NB4 (cell line): ENCODE data around the gene AFAP1L2.

Experiments
- DNase-seq: peaks from one replicate; pipeline ENCODE4 v3.0.0; 2010; ENCODE audit warnings: low read depth
- H3K4me3 ChIP-seq: one replicate; pipeline ENCODE4 v1.5.1; 2011; ENCODE audit warnings: mild to moderate bottlenecking, low read depth, low read length, moderate library complexity
- MYC ChIP-seq: IDR thresholded peaks from 2 replicates; pipeline ENCODE4 v1.6.1; 2011; ENCODE audit warnings: low read depth, low read length
- POLR2A ChIP-seq: IDR thresholded peaks from 2 replicates; pipeline ENCODE4 v1.6.1; 2011; ENCODE audit warnings: mild to moderate bottlenecking; ENCODE audit not compliant: insufficient read length; ENCODE audit errors: extremely low read depth
- TF ChIP-seq, protein P1 (sequence below): IDR thresholded peaks from one replicate; pipeline ENCODE4 v1.5.1; 2012; ENCODE audit warnings: low read depth, low read length
- TF ChIP-seq, protein P2 (sequence below): IDR thresholded peaks from 2 replicates; pipeline ENCODE4 v1.6.1; 2011; ENCODE audit warnings: low read depth, low read length

Gene AFAP1L2

DNA sequence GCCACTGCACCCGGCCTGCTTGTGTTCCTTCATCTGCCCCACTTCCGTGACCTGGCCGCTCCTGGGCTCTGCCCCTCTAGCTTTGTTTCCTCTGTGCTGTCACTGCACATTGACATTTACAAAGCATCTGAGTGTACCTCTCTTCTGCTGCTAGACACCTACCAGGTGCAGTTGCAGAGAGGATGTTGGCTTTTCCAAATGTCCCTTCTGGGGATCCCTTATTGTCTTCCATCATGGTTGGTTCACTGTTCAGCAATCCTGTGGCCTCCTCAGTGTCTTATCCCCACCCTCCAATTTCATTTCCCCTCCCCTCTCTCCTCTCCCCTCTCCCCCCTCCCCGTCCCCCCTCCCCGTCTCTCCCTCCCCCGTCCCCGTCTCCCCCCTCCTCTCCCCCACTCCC lies 151.4 kb downstream of the AFAP1L2 start:
- TF ChIP-seq, protein P1, sequence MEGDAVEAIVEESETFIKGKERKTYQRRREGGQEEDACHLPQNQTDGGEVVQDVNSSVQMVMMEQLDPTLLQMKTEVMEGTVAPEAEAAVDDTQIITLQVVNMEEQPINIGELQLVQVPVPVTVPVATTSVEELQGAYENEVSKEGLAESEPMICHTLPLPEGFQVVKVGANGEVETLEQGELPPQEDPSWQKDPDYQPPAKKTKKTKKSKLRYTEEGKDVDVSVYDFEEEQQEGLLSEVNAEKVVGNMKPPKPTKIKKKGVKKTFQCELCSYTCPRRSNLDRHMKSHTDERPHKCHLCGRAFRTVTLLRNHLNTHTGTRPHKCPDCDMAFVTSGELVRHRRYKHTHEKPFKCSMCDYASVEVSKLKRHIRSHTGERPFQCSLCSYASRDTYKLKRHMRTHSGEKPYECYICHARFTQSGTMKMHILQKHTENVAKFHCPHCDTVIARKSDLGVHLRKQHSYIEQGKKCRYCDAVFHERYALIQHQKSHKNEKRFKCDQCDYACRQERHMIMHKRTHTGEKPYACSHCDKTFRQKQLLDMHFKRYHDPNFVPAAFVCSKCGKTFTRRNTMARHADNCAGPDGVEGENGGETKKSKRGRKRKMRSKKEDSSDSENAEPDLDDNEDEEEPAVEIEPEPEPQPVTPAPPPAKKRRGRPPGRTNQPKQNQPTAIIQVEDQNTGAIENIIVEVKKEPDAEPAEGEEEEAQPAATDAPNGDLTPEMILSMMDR: no peak
- TF ChIP-seq, protein P2, sequence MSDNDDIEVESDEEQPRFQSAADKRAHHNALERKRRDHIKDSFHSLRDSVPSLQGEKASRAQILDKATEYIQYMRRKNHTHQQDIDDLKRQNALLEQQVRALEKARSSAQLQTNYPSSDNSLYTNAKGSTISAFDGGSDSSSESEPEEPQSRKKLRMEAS: no peak
- TF ChIP-seq MYC: no peak
- TF ChIP-seq POLR2A: no peak
- no peak overlapping the region for H3K4me3 ChIP-seq
- no peak for DNase-seq

- no peak for DNase-seq
- H3K4me3 ChIP-seq: no peak overlapping the region
- TF ChIP-seq MYC (no peak), POLR2A (no peak)
- TF ChIP-seq, protein P1: no peak
- TF ChIP-seq, protein P2: no peak
These were observed 152.2 kb downstream of the AFAP1L2 start for GRCh38 chr10:114252092-114252491.

DNA sequence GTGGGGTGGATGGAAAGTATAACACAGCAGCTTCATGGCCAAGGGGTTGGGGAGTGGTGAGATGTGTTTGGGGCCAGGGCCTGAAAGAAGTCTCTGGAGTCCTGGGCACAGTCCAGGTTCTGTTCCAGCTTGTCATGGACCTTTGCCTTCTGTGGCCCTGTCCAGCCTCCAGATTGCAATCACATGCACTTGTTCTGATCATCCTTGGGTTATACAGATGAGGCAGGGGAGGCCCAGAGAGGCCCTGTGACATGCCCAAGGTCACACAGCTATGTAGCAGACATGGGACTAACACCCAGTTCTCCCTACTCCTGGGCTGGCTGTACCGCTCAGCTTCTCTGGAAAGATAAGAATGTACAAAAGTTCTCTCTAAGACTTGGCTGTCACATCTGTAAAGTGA lies 153.6 kb downstream of the AFAP1L2 start:
- TF ChIP-seq MYC (no peak), POLR2A (no peak)
- TF ChIP-seq, protein P2: no peak
- TF ChIP-seq, protein P1: no peak
- no peak overlapping the region for H3K4me3 ChIP-seq
- DNase-seq: no peak

- H3K4me3 ChIP-seq: no peak overlapping the region
- DNase-seq: no peak
- TF ChIP-seq MYC (no peak), POLR2A (no peak)
- TF ChIP-seq, protein P2: no peak
- TF ChIP-seq, protein P1: no peak
These were observed 154.1 kb downstream of the AFAP1L2 start for GRCh38 chr10:114250236-114250635.

DNA sequence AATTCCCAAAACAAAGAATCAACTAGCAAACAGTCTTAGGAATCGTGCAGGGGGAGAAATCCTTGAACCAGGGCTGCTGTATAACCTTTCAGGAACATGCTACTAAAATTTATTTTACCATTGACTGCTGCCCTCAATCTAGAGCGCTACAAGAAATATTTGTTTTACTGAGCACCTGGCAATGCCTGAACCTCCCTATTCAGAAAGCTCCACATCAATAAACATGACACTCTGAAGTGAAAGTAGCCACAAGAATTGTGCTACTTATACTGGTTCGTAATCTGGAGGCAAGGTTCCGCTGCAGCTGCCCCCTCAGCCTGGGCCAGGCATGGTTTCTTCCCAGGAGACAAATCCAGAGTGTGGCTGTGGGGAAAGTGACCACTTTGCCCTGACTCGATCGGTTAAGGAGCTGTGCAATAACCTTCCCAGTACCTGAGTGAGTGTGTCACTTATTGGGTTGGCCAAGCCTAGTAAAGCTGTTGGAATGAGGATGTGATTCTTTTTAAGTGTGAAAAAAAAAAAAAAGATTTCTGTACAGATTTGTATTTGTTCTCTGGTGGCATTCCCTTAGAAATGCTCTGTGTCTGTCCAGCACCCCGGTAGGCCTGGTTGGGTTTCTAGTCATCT lies 157.5 kb downstream of the AFAP1L2 start:
- H3K4me3 ChIP-seq: no peak overlapping the region
- TF ChIP-seq POLR2A: no peak
- TF ChIP-seq, protein P2: no peak
- no peak for DNase-seq

GRCh38 chr10:114245121-114245791 lies 159.0 kb downstream of the AFAP1L2 start:
- no peak overlapping the region for H3K4me3 ChIP-seq
- DNase-seq: no peak
- no peak for TF ChIP-seq POLR2A
- TF ChIP-seq, protein P1: no peak
- TF ChIP-seq MYC: no peak
- TF ChIP-seq, protein P2: no peak
